Trophoblast cell (in vitro differentiated cells and primary cell): ENCODE data around the gene EIF2B4.
A peak's percentile ranks its signal among the peaks of the same experiment; 100 is the strongest.
"Not testable (repeated sequence)": the region's sequence is repeated elsewhere in the genome, so short reads cannot be mapped to it uniquely, and the experiment has no call there.

Experiments used
- DNase-seq, 2 donors: peaks; one replicate each; pipeline ENCODE4 v3.0.0-alpha.2; 2016
- H2AFZ ChIP-seq: 2 replicates; pipeline ENCODE4 v1.6.1; 2013; ENCODE audit warnings: low read length, moderate library complexity, mild to moderate bottlenecking; ENCODE audit not compliant: insufficient read depth, poor library complexity
- H2AK5ac ChIP-seq: 2 replicates; pipeline ENCODE4 v1.6.1; 2013; ENCODE audit warnings: mild to moderate bottlenecking, low read length
- H2BK120ac ChIP-seq: 2 replicates; pipeline ENCODE4 v1.6.1; 2013; ENCODE audit warnings: low read length, mild to moderate bottlenecking, moderate library complexity; ENCODE audit not compliant: insufficient read depth, poor library complexity
- H2BK12ac ChIP-seq: 2 replicates; pipeline ENCODE4 v1.6.1; 2013; ENCODE audit warnings: mild to moderate bottlenecking, low read length, moderate library complexity
- H2BK5ac ChIP-seq: 2 replicates; pipeline ENCODE4 v1.6.1; 2013; ENCODE audit warnings: low read length, low read depth, moderate library complexity, mild to moderate bottlenecking; ENCODE audit not compliant: poor library complexity
- H3K14ac ChIP-seq: 2 replicates; pipeline ENCODE4 v1.6.1; 2013; ENCODE audit warnings: mild to moderate bottlenecking, low read length
- H3K18ac ChIP-seq: 2 replicates; pipeline ENCODE4 v1.6.1; 2013; ENCODE audit warnings: mild to moderate bottlenecking, low read length
- H3K23ac ChIP-seq: 2 replicates; pipeline ENCODE4 v1.6.1; 2013; ENCODE audit warnings: low read length
- H3K27ac ChIP-seq: 2 replicates; pipeline ENCODE4 v1.5.1; 2013; ENCODE audit warnings: low read depth, mild to moderate bottlenecking, inconsistent platforms, low read length, moderate library complexity
- H3K27me3 ChIP-seq: 2 replicates; pipeline ENCODE4 v1.6.1; 2013; ENCODE audit warnings: inconsistent platforms, mild to moderate bottlenecking, low read length, moderate library complexity; ENCODE audit not compliant: insufficient read depth
- H3K36me3 ChIP-seq, 2 experiments: 1 replicate in 1 of 2; 2 replicates in 1 of 2; pipeline ENCODE4 v1.6.1; 2013; ENCODE audit warnings: low read length in 2 of 2, mild to moderate bottlenecking in 2 of 2, moderate library complexity in 1 of 2; ENCODE audit not compliant: insufficient read depth in 2 of 2, control insufficient read depth in 1 of 2
- H3K4ac ChIP-seq: 2 replicates; pipeline ENCODE4 v1.6.1; 2013; ENCODE audit warnings: low read depth, mild to moderate bottlenecking, low read length, moderate library complexity
- H3K4me1 ChIP-seq, 2 experiments: 1 replicate in 1 of 2; 2 replicates in 1 of 2; pipeline ENCODE4 v1.6.1; 2013; ENCODE audit warnings: low read length in 2 of 2, mild to moderate bottlenecking in 2 of 2, moderate library complexity in 1 of 2; ENCODE audit not compliant: insufficient read depth in 2 of 2, control insufficient read depth in 1 of 2
- H3K4me2 ChIP-seq: 2 replicates; pipeline ENCODE4 v1.6.1; 2013; ENCODE audit warnings: inconsistent platforms, mild to moderate bottlenecking, low read length, moderate library complexity
- H3K4me3 ChIP-seq: 2 replicates; pipeline ENCODE4 v1.5.1; 2013; ENCODE audit warnings: mild to moderate bottlenecking, low read depth, low read length, inconsistent platforms
- H3K79me1 ChIP-seq: one replicate; pipeline ENCODE4 v1.6.1; 2013; ENCODE audit warnings: low read length
- H3K79me2 ChIP-seq: 2 replicates; pipeline ENCODE4 v1.6.1; 2013; ENCODE audit warnings: low read length, mild to moderate bottlenecking; ENCODE audit not compliant: control insufficient read depth, insufficient read depth, poor library complexity
- H3K9ac ChIP-seq: 2 replicates; pipeline ENCODE4 v1.6.1; 2013; ENCODE audit warnings: mild to moderate bottlenecking, low read length
- H3K9me3 ChIP-seq: 2 replicates; pipeline ENCODE4 v1.6.1; 2013; ENCODE audit warnings: low read depth, mild to moderate bottlenecking, control low read depth, inconsistent platforms, low read length; ENCODE audit not compliant: insufficient read depth
- H4K12ac ChIP-seq: 2 replicates; pipeline ENCODE4 v1.6.1; 2013; ENCODE audit warnings: low read depth, mild to moderate bottlenecking, low read length, moderate library complexity
- H4K8ac ChIP-seq: 2 replicates; pipeline ENCODE4 v1.6.1; 2013; ENCODE audit warnings: low read depth, mild to moderate bottlenecking, low read length, moderate library complexity
- H4K91ac ChIP-seq: one replicate; pipeline ENCODE4 v1.6.1; 2013; ENCODE audit warnings: low read depth, mild to moderate bottlenecking, low read length, moderate library complexity
- WGBS: extraction: QIAGEN DNeasy Blood & Tissue Kit; methylation state at CpG from one replicate; pipeline ENCODE4 v1.1.7; 2013; ENCODE audit warnings: missing lambda C conversion rate; ENCODE audit not compliant: insufficient read length, insufficient coverage; ENCODE audit errors: extremely low coverage; 5-methylcytosine and 5-hydroxymethylcytosine counted together

EIF2B4 gene

DNA sequence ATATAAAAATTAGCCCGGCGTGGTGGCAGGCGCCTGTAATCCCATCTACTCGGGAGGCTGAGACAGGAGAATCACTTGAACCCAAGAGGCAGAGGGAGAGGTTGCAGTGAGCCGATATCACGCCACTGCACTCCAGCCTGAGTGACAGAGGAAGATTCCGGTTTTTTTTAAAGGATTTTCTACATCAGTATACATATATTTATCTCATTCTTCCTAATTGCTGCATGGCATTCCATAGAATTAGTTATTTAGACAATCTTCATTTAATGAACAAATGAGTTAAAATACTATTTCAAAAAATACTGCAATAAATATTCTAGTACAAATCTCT lies 15.6 kb downstream of the EIF2B4 start:
- Histone ChIP-seq H2AFZ (no peak overlapping the region), H3K4me3 (no peak overlapping the region), H3K4me1 (peaks cover 3 to 4% of the 10 kb centered on the region in 2 experiments), H3K18ac (no peak overlapping the region), H3K14ac (no peak overlapping the region), H3K9me3 (no peaks in the 10 kb centered on the region), H4K91ac (no peak overlapping the region), H3K23ac (no peak overlapping the region), H3K27me3 (no peaks in the 10 kb centered on the region), H4K8ac (no peak overlapping the region), H2BK5ac (no peak overlapping the region), H3K9ac (no peak overlapping the region), H3K4ac (no peak overlapping the region), H3K79me1 (peaks cover 13% of the 10 kb centered on the region), H3K79me2 (peaks cover 17% of the 10 kb centered on the region), H3K36me3 (peaks cover 1 to 3% of the 10 kb centered on the region in 2 experiments), H3K4me2 (no peak overlapping the region), H4K12ac (no peak overlapping the region), H3K27ac (no peak overlapping the region), H2BK120ac (no peak overlapping the region), H2BK12ac (no peak overlapping the region), H2AK5ac (no peak overlapping the region)
- DNase-seq = no peak
- no CpG with 5 or more reads among the region's 7 CpGs for WGBS

DNA sequence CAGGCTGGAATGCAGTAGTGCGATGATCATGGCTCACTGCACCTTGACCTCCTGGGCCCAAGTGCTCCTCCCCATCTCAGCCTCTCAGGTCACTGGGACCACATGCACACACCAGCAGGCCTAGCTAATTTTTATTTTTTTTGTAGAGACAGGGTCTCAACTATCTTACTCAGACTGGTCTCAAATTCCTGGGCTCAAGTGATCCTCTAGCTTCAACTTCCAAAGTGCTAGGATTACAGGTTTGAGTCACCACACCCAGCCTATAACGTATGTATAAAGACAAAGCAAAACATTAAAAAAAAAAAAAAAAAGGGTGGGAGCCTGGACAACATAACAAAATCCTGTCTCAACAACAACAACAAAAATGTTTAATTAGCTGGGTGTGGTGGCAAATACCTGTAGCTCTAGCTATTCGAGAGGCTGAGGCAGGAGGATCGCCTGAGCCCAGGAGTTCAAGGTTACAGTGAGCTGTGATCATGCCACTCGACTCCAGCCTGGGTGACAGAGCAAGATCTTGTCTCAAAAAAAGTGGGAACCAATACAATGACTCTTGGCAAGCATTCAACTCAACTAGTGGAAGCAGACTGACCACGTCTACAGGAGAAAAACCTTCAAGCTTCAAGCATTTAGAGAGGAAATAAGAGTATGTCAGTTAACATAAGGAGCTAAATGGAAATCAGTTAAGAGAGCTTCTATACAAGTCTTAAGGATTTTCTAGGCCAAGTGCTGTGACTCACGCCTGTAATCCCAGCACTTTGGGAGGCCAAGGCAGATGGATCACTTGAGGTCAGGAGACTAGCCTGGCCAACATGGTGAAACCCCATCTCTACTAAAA lies 16.2 kb downstream of the EIF2B4 start:
- no peak overlapping the region for H2BK5ac ChIP-seq
- peaks cover 1 to 3% of the 10 kb centered on the region in 2 experiments for H3K36me3 ChIP-seq
- WGBS = no CpG with 5 or more reads among the region's 7 CpGs
- H3K9ac ChIP-seq = no peak overlapping the region
- H2BK120ac ChIP-seq = no peak overlapping the region
- H4K91ac ChIP-seq = no peak overlapping the region
- no peaks in the 10 kb centered on the region for H3K27me3 ChIP-seq
- no peak for DNase-seq
- peaks cover 3 to 4% of the 10 kb centered on the region in 2 experiments for H3K4me1 ChIP-seq
- H3K4ac ChIP-seq = peak overlapping the region; percentile 91
- H3K4me2 ChIP-seq = no peak overlapping the region
- no peak overlapping the region for H3K27ac ChIP-seq
- H2AK5ac ChIP-seq = no peak overlapping the region
- H3K4me3 ChIP-seq = peak overlapping the region; percentile 44
- H3K23ac ChIP-seq = no peak overlapping the region
- no peaks in the 10 kb centered on the region for H3K9me3 ChIP-seq
- H3K18ac ChIP-seq = no peak overlapping the region
- no peak overlapping the region for H2BK12ac ChIP-seq
- peaks cover 13% of the 10 kb centered on the region for H3K79me1 ChIP-seq
- no peak overlapping the region for H4K12ac ChIP-seq
- H3K79me2 ChIP-seq = peaks cover 17% of the 10 kb centered on the region
- H4K8ac ChIP-seq = no peak overlapping the region
- no peak overlapping the region for H3K14ac ChIP-seq
- no peak overlapping the region for H2AFZ ChIP-seq

DNA sequence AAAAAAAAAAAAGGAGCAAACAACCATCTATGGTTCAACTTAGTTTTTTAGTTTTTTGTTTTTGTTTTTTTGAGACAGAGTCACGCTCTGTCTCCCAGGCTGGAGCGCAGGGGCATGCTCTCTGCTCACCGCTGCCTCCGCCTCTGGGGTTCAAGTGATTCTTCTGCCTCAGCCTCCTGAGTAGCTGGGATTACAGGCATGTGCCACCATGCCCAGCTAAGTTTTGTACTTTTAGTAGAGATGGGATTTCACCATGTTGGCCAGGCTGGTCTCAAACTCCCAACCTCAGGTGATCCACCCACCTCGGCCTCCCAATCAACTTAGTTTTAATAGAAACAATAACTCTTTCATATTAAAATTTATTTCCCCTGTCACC lies 16.8 kb downstream of the EIF2B4 start:
- H2AK5ac ChIP-seq, H3K36me3 ChIP-seq, H2BK120ac ChIP-seq, H2BK12ac ChIP-seq, H4K12ac ChIP-seq, H3K23ac ChIP-seq, H2AFZ ChIP-seq, H3K27ac ChIP-seq, H3K4me2 ChIP-seq, H3K14ac ChIP-seq, H3K4me1 ChIP-seq, DNase-seq, H3K9ac ChIP-seq, H4K91ac ChIP-seq, H3K9me3 ChIP-seq, H2BK5ac ChIP-seq, H3K27me3 ChIP-seq, H3K18ac ChIP-seq, H4K8ac ChIP-seq: not testable (repeated sequence)
- H3K79me1 ChIP-seq = peaks cover 13% of the 10 kb centered on the region
- peak overlapping the region; percentile 44 for H3K4me3 ChIP-seq
- WGBS = no CpG with 5 or more reads among the region's 5 CpGs
- H3K79me2 ChIP-seq = peaks cover 17% of the 10 kb centered on the region
- peak overlapping the region; percentile 51 for H3K4ac ChIP-seq

DNA sequence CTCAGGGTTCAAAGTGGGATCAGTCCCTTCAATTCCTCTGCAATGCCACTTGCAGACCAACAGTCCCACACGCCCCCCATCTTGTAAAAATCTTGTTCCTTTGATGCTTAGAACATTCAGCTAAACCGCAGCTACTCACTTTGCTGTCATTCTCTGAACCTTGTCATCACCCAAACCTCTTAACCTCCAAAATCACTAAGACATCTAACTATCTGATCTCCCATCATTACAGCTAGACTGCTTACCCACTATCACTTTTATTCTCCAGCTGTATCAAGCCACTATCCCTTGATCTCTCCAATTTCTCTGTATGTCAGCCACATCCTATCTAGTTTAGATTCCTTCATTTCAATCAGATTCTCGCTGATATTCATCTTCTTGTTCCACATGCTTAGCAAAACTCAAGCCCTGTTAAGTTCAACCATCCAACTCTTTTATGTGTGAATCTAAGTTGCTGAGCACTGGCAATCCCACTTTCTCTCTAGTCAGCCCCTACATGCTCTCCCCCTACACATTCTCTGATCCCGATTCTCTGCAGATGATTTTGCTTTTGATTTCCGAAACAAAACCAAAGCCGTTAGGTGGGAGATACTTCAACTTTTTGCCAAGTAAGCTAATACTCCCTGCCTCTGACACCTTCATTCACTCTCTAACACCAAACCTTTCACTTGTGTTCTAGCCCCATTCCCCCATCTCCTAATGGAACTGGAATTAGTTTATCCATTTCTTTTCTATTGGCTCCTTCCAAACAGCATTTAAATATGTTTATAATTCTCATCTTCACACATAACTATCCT lies 18.1 kb downstream of the EIF2B4 start:
- DNase-seq = no peak
- no peak overlapping the region for H2AFZ ChIP-seq
- H4K12ac ChIP-seq = no peak overlapping the region
- H3K14ac ChIP-seq = no peak overlapping the region
- H3K79me2 ChIP-seq = peaks cover 14% of the 10 kb centered on the region
- no peak overlapping the region for H3K4me3 ChIP-seq
- no peaks in the 10 kb centered on the region for H3K27me3 ChIP-seq
- H2BK120ac ChIP-seq = no peak overlapping the region
- H3K23ac ChIP-seq = no peak overlapping the region
- H3K4me2 ChIP-seq = no peak overlapping the region
- H3K9me3 ChIP-seq = no peaks in the 10 kb centered on the region
- H2BK5ac ChIP-seq = no peak overlapping the region
- no peak overlapping the region for H4K91ac ChIP-seq
- no peak overlapping the region for H2AK5ac ChIP-seq
- WGBS = no CpG with 5 or more reads among the region's 6 CpGs
- peak overlapping the region; percentile 41 for H3K4ac ChIP-seq
- H2BK12ac ChIP-seq = no peak overlapping the region
- H3K9ac ChIP-seq = no peak overlapping the region
- peaks cover 1 to 3% of the 10 kb centered on the region in 2 experiments for H3K36me3 ChIP-seq
- peaks cover 2 to 3% of the 10 kb centered on the region in 2 experiments for H3K4me1 ChIP-seq
- no peak overlapping the region for H3K18ac ChIP-seq
- H4K8ac ChIP-seq = no peak overlapping the region
- H3K27ac ChIP-seq = no peak overlapping the region
- peaks cover 10% of the 10 kb centered on the region for H3K79me1 ChIP-seq
